Measurements from ENCODE around the gene OR1L8.

- no peak for TF ChIP-seq CTCF (IDR thresholded peaks at IDR 0.05)
- no peak for TF ChIP-seq POLR2A (IDR thresholded peaks at IDR 0.05)
- no peak for TF ChIP-seq EP300 (IDR thresholded peaks at IDR 0.05)
These were observed 10.7 kb downstream of the OR1L8 start for GRCh38 chr9:122572456-122572855.
